Omental fat pad (tissue), 4 donors: ENCODE results near the gene CRHR2. TPM values are rescaled to one million over a fixed set of nuclear protein-coding genes. Genes with fewer than 3 reads are reported as not detected.

Experiments used
- ATAC-seq: fragments of 150-250 bp; one replicate; pipeline ENCODE4 v1.9.1; 2016; ENCODE audit warnings: mild to moderate bottlenecking, moderate library complexity; ENCODE audit not compliant: low FRiP score
- DNase-seq: peaks from one replicate; pipeline ENCODE4 v3.0.0-alpha.2; 2019; ENCODE audit warnings: low spot score
- CTCF ChIP-seq, 3 donors: fragments of 450-650 bp; IDR thresholded peaks; one replicate each; pipeline ENCODE4 v1.5.1; 2016 to 2017; ENCODE audit warnings: antibody characterized with exemption in 3 of 3, mild to moderate bottlenecking in 3 of 3, moderate library complexity in 2 of 3
- total RNA-seq, 4 donors: library from RNA; depleted of rRNA; stranded (reverse); fragments of >200 nt; gene quantifications; one replicate each; pipeline ENCODE4 v1.1.0, GENCODE V29; 2016

The CRHR2 gene
- total RNA-seq, 4 donors from 2014 or later = 0.95 TPM; not detected in 3

GRCh38 chr7:30683306-30683705, 1.1 kb upstream of the CRHR2 start:
- DNase-seq (no peak), ATAC-seq (no peak)
- no peak for TF ChIP-seq CTCF (IDR thresholded peaks at IDR 0.05)

- ATAC-seq (no peak), DNase-seq (no peak)
- TF ChIP-seq CTCF (IDR thresholded peaks at IDR 0.05) = no peak
Observed at GRCh38 chr7:30681815-30682211, 443 bp downstream of the CRHR2 start.

GRCh38 chr7:30681331-30681797, 892 bp downstream of the CRHR2 start:
- TF ChIP-seq CTCF (IDR thresholded peaks at IDR 0.05) = no peak
- no peak for ATAC-seq
- no peak for DNase-seq

GRCh38 chr7:30679664-30680063, 2.6 kb downstream of the CRHR2 start:
- TF ChIP-seq CTCF (IDR thresholded peaks at IDR 0.05) = no peak
- no peak for DNase-seq
- no peak for ATAC-seq

- no peak for DNase-seq
- no peak for ATAC-seq
- no peak for TF ChIP-seq CTCF (IDR thresholded peaks at IDR 0.05)
Observed at GRCh38 chr7:30678805-30679204, 3.5 kb downstream of the CRHR2 start.

GRCh38 chr7:30674876-30675275, 7.4 kb downstream of the CRHR2 start:
- no peak for TF ChIP-seq CTCF (IDR thresholded peaks at IDR 0.05)
- ATAC-seq = no peak

GRCh38 chr7:30674420-30674819, 7.8 kb downstream of the CRHR2 start:
- DNase-seq = no peak
- no peak for ATAC-seq
- TF ChIP-seq CTCF (IDR thresholded peaks at IDR 0.05) = no peak

More at GRCh38 chr7:30674876-30675275, 7.4 kb downstream of the CRHR2 start:
- no peak for DNase-seq
